ENCODE measurements around the gene FEN1.

Gene FEN1

GRCh38 chr11:61792310-61793082 lies at the start of gene FEN1, which contains the start of gene TMEM258:
TSS of gene FEN1 (plus strand) at chr11:61792911. CDS start at chr11:61795362, 2,451 bp downstream.
TSS of gene TMEM258 (minus strand) at chr11:61792599. CDS start at chr11:61792558, 41 bp downstream.
- no peak for TF ChIP-seq CTCF (IDR thresholded peaks at IDR 0.05; ENCODE audit: poor library complexity, severe bottlenecking)
- H3K4me1 ChIP-seq (ENCODE audit: insufficient read depth, poor library complexity, severe bottlenecking): peaks cover 10% of the 10 kb centered on the region
- DNase-seq (ENCODE audit: low spot score) (peak; percentile 95), ATAC-seq (ENCODE audit: low read depth) (peak; percentile 85)
- peak within 1 kb of the TSS; percentile 79 for H3K27ac ChIP-seq (ENCODE audit: poor library complexity, severe bottlenecking)
- peaks cover 66% of the 10 kb centered on the region for H3K36me3 ChIP-seq (ENCODE audit: low read depth)
- no peaks in the 10 kb centered on the region for H3K27me3 ChIP-seq (ENCODE audit: insufficient read depth, poor library complexity, severe bottlenecking)
- peak within 1 kb of the TSS; percentile 66 for H3K4me3 ChIP-seq (ENCODE audit: severe bottlenecking)
- no peaks in the 10 kb centered on the region for H3K9me3 ChIP-seq (ENCODE audit: severe bottlenecking)

GRCh38 chr11:61743486-61744095 lies 49.1 kb upstream of the FEN1 start:
- ATAC-seq (ENCODE audit: low read depth) (no peak), DNase-seq (ENCODE audit: low spot score) (no peak)
- H3K9me3 ChIP-seq (ENCODE audit: severe bottlenecking): no peaks in the 10 kb centered on the region
- H3K27me3 ChIP-seq (ENCODE audit: insufficient read depth, poor library complexity, severe bottlenecking): no peaks in the 10 kb centered on the region
- H3K4me1 ChIP-seq (ENCODE audit: insufficient read depth, poor library complexity, severe bottlenecking): no peaks in the 10 kb centered on the region
- no peak for TF ChIP-seq CTCF (IDR thresholded peaks at IDR 0.05; ENCODE audit: poor library complexity, severe bottlenecking)
- H3K36me3 ChIP-seq (ENCODE audit: low read depth): no peaks in the 10 kb centered on the region
- H3K27ac ChIP-seq (ENCODE audit: poor library complexity, severe bottlenecking): no peak overlapping the region
- H3K4me3 ChIP-seq (ENCODE audit: severe bottlenecking): no peak overlapping the region

GRCh38 chr11:61744181-61744580 lies 48.5 kb upstream of the FEN1 start:
- H3K27ac ChIP-seq (ENCODE audit: poor library complexity, severe bottlenecking): no peak overlapping the region
- no peaks in the 10 kb centered on the region for H3K27me3 ChIP-seq (ENCODE audit: insufficient read depth, poor library complexity, severe bottlenecking)
- H3K4me1 ChIP-seq (ENCODE audit: insufficient read depth, poor library complexity, severe bottlenecking): no peaks in the 10 kb centered on the region
- no peak overlapping the region for H3K4me3 ChIP-seq (ENCODE audit: severe bottlenecking)
- ATAC-seq (ENCODE audit: low read depth) (no peak), DNase-seq (ENCODE audit: low spot score) (no peak)
- H3K36me3 ChIP-seq (ENCODE audit: low read depth): no peaks in the 10 kb centered on the region
- TF ChIP-seq CTCF (IDR thresholded peaks at IDR 0.05; ENCODE audit: poor library complexity, severe bottlenecking): no peak
- H3K9me3 ChIP-seq (ENCODE audit: severe bottlenecking): no peaks in the 10 kb centered on the region

GRCh38 chr11:61744609-61745156 lies 48.0 kb upstream of the FEN1 start:
- TF ChIP-seq CTCF (IDR thresholded peaks at IDR 0.05; ENCODE audit: poor library complexity, severe bottlenecking): no peak
- Histone ChIP-seq H3K27me3 (ENCODE audit: insufficient read depth, poor library complexity, severe bottlenecking) (no peaks in the 10 kb centered on the region), H3K4me1 (ENCODE audit: insufficient read depth, poor library complexity, severe bottlenecking) (no peaks in the 10 kb centered on the region), H3K27ac (ENCODE audit: poor library complexity, severe bottlenecking) (no peak overlapping the region), H3K4me3 (ENCODE audit: severe bottlenecking) (no peak overlapping the region), H3K36me3 (ENCODE audit: low read depth) (no peaks in the 10 kb centered on the region), H3K9me3 (ENCODE audit: severe bottlenecking) (no peaks in the 10 kb centered on the region)
- ATAC-seq (ENCODE audit: low read depth) (no peak), DNase-seq (ENCODE audit: low spot score) (no peak)
